Activated naive CD8-positive, alpha-beta T cell (primary cell): ENCODE results near the gene PDAP1.
"Not testable (repeated sequence)": the region's sequence is repeated elsewhere in the genome, so short reads cannot be mapped to it uniquely, and the experiment has no call there.

Source experiments
- H3K27ac Mint-ChIP-seq: one replicate; pipeline ENCODE4 v1.8.0; 2021; ENCODE audit warnings: mixed read lengths
- H3K27me3 Mint-ChIP-seq: one replicate; pipeline ENCODE4 v1.8.0; 2021; ENCODE audit warnings: mixed read lengths
- H3K36me3 Mint-ChIP-seq: one replicate; pipeline ENCODE4 v1.8.0; 2021; ENCODE audit warnings: mixed read lengths
- H3K4me1 Mint-ChIP-seq: one replicate; pipeline ENCODE4 v1.8.0; 2021; ENCODE audit warnings: low read depth, mixed read lengths
- H3K4me3 Mint-ChIP-seq: one replicate; pipeline ENCODE4 v1.8.0; 2021; ENCODE audit warnings: mild to moderate bottlenecking, mixed read lengths
- H3K9me3 Mint-ChIP-seq: one replicate; pipeline ENCODE4 v1.8.0; 2021; ENCODE audit warnings: low read depth, mixed read lengths

PDAP1 gene

GRCh38 chr7:99393355-99394187 lies 14.8 kb downstream of the PDAP1 start:
- H3K27ac Mint-ChIP-seq: peak overlapping the region; percentile 75
- H3K4me1 Mint-ChIP-seq: peaks cover 19% of the 10 kb centered on the region
- H3K4me3 Mint-ChIP-seq: peak overlapping the region; percentile 78
- H3K27me3 Mint-ChIP-seq: no peaks in the 10 kb centered on the region
- H3K9me3 Mint-ChIP-seq: no peaks in the 10 kb centered on the region
- no peaks in the 10 kb centered on the region for H3K36me3 Mint-ChIP-seq

- peak overlapping the region; percentile 78 for H3K4me3 Mint-ChIP-seq
- no peaks in the 10 kb centered on the region for H3K9me3 Mint-ChIP-seq
- peaks cover 18% of the 10 kb centered on the region for H3K4me1 Mint-ChIP-seq
These were observed 15.6 kb downstream of the PDAP1 start for GRCh38 chr7:99392659-99393354.

GRCh38 chr7:99392046-99392445 lies 16.4 kb downstream of the PDAP1 start:
- Mint-ChIP-seq H3K27ac (no peak overlapping the region), H3K9me3 (no peaks in the 10 kb centered on the region), H3K27me3 (no peaks in the 10 kb centered on the region), H3K4me3 (no peak overlapping the region), H3K36me3 (no peaks in the 10 kb centered on the region), H3K4me1 (peaks cover 17% of the 10 kb centered on the region)

More at GRCh38 chr7:99392659-99393354, 15.6 kb downstream of the PDAP1 start:
- H3K36me3 Mint-ChIP-seq: no peaks in the 10 kb centered on the region
- H3K27me3 Mint-ChIP-seq: no peaks in the 10 kb centered on the region
- H3K27ac Mint-ChIP-seq: peak overlapping the region; percentile 75

- no peak overlapping the region for H3K27ac Mint-ChIP-seq
- no peaks in the 10 kb centered on the region for H3K36me3 Mint-ChIP-seq
- H3K27me3 Mint-ChIP-seq: no peaks in the 10 kb centered on the region
These were observed 17.3 kb downstream of the PDAP1 start for GRCh38 chr7:99390941-99391602.

GRCh38 chr7:99389772-99390171 lies 18.6 kb downstream of the PDAP1 start:
- Mint-ChIP-seq H3K27ac (no peak overlapping the region), H3K27me3 (no peaks in the 10 kb centered on the region), H3K4me3 (no peak overlapping the region), H3K4me1 (peaks cover 19% of the 10 kb centered on the region), H3K36me3 (no peaks in the 10 kb centered on the region), H3K9me3 (no peaks in the 10 kb centered on the region)

More at GRCh38 chr7:99390941-99391602, 17.3 kb downstream of the PDAP1 start:
- peak overlapping the region; percentile 27 for H3K4me3 Mint-ChIP-seq
- H3K4me1 Mint-ChIP-seq: peaks cover 19% of the 10 kb centered on the region
- no peaks in the 10 kb centered on the region for H3K9me3 Mint-ChIP-seq

GRCh38 chr7:99387912-99388311 lies 20.5 kb downstream of the PDAP1 start:
- no peak overlapping the region for H3K4me3 Mint-ChIP-seq
- H3K4me1 Mint-ChIP-seq: peaks cover 22% of the 10 kb centered on the region
- no peaks in the 10 kb centered on the region for H3K36me3 Mint-ChIP-seq
- H3K27me3 Mint-ChIP-seq: no peaks in the 10 kb centered on the region
- no peak overlapping the region for H3K27ac Mint-ChIP-seq
- no peaks in the 10 kb centered on the region for H3K9me3 Mint-ChIP-seq

GRCh38 chr7:99387239-99387635 lies 21.2 kb downstream of the PDAP1 start:
- H3K9me3 Mint-ChIP-seq, H3K4me3 Mint-ChIP-seq, H3K36me3 Mint-ChIP-seq, H3K27me3 Mint-ChIP-seq: not testable (repeated sequence)
- peak overlapping the region; percentile 54 for H3K27ac Mint-ChIP-seq
- H3K4me1 Mint-ChIP-seq: peaks cover 21% of the 10 kb centered on the region

GRCh38 chr7:99386584-99387238 lies 21.7 kb downstream of the PDAP1 start:
- H3K9me3 Mint-ChIP-seq: no peaks in the 10 kb centered on the region
- H3K4me1 Mint-ChIP-seq: peaks cover 21% of the 10 kb centered on the region
- H3K36me3 Mint-ChIP-seq: no peaks in the 10 kb centered on the region
- no peak overlapping the region for H3K4me3 Mint-ChIP-seq
- H3K27ac Mint-ChIP-seq: peak overlapping the region; percentile 54
- no peaks in the 10 kb centered on the region for H3K27me3 Mint-ChIP-seq

GRCh38 chr7:99385564-99385963 lies 22.8 kb downstream of the PDAP1 start:
- no peak overlapping the region for H3K4me3 Mint-ChIP-seq
- no peaks in the 10 kb centered on the region for H3K27me3 Mint-ChIP-seq
- peaks cover 2% of the 10 kb centered on the region for H3K36me3 Mint-ChIP-seq
- H3K4me1 Mint-ChIP-seq: peaks cover 32% of the 10 kb centered on the region
- no peaks in the 10 kb centered on the region for H3K9me3 Mint-ChIP-seq
- peak overlapping the region; percentile 22 for H3K27ac Mint-ChIP-seq

GRCh38 chr7:99384523-99384922 lies 23.9 kb downstream of the PDAP1 start:
- Mint-ChIP-seq H3K36me3 (peaks cover 4% of the 10 kb centered on the region), H3K4me3 (no peak overlapping the region), H3K27ac (peak overlapping the region; percentile 87), H3K9me3 (no peaks in the 10 kb centered on the region), H3K27me3 (no peaks in the 10 kb centered on the region), H3K4me1 (peaks cover 41% of the 10 kb centered on the region)

- H3K27ac Mint-ChIP-seq: peak overlapping the region; percentile 87
- H3K27me3 Mint-ChIP-seq: no peaks in the 10 kb centered on the region
- no peak overlapping the region for H3K4me3 Mint-ChIP-seq
- no peaks in the 10 kb centered on the region for H3K9me3 Mint-ChIP-seq
- peaks cover 7% of the 10 kb centered on the region for H3K36me3 Mint-ChIP-seq
- H3K4me1 Mint-ChIP-seq: peaks cover 47% of the 10 kb centered on the region
These were observed 24.5 kb downstream of the PDAP1 start for GRCh38 chr7:99383791-99384370.

GRCh38 chr7:99383203-99383602 lies 25.2 kb downstream of the PDAP1 start:
- H3K4me3 Mint-ChIP-seq: peak overlapping the region; percentile 17
- no peaks in the 10 kb centered on the region for H3K9me3 Mint-ChIP-seq
- no peaks in the 10 kb centered on the region for H3K27me3 Mint-ChIP-seq
- peaks cover 48% of the 10 kb centered on the region for H3K4me1 Mint-ChIP-seq
- H3K27ac Mint-ChIP-seq: peak overlapping the region; percentile 87
- H3K36me3 Mint-ChIP-seq: peaks cover 7% of the 10 kb centered on the region

- Mint-ChIP-seq H3K9me3 (no peaks in the 10 kb centered on the region), H3K4me1 (peaks cover 54% of the 10 kb centered on the region), H3K36me3 (peaks cover 7% of the 10 kb centered on the region), H3K27me3 (no peaks in the 10 kb centered on the region), H3K4me3 (peak overlapping the region; percentile 88), H3K27ac (peak overlapping the region; percentile 99)
These were observed 26.7 kb downstream of the PDAP1 start for GRCh38 chr7:99381664-99382075.
